Smooth muscle cell (in vitro differentiated cells): ENCODE measurements around the gene VPS37C. TPM values are rescaled to one million over a fixed set of nuclear protein-coding genes. Genes with fewer than 3 reads are reported as not detected.

Source experiments
- DNase-seq: peaks from one replicate; lab custom pipeline; 2025; ENCODE audit not compliant: unreplicated experiment; lab: John Stamatoyannopoulos, UW
- H2AFZ ChIP-seq: fragments of 200-600 bp; sonication (generic); 2 replicates; pipeline ENCODE4 v1.6.0; 2016; ENCODE audit warnings: antibody characterized with exemption, low read depth, mild to moderate bottlenecking
- H3F3A ChIP-seq: fragments of 200-600 bp; sonication (generic); 2 replicates; pipeline ENCODE4 v1.6.0; 2017; ENCODE audit warnings: antibody characterized with exemption, low read depth
- H3K27ac ChIP-seq: fragments of 200-600 bp; sonication (generic); 2 replicates; pipeline ENCODE4 v1.5.1; 2016; ENCODE audit warnings: low read depth, mild to moderate bottlenecking
- H3K27me3 ChIP-seq: fragments of 200-600 bp; sonication (generic); 2 replicates; pipeline ENCODE4 v1.6.1; 2016; ENCODE audit warnings: low read depth, mild to moderate bottlenecking
- H3K36me3 ChIP-seq: fragments of 200-600 bp; sonication (generic); 2 replicates; pipeline ENCODE4 v1.5.1; 2016; ENCODE audit warnings: low read depth
- H3K4me1 ChIP-seq: fragments of 200-600 bp; sonication (generic); 2 replicates; pipeline ENCODE4 v1.5.1; 2016; ENCODE audit warnings: low read depth
- H3K4me2 ChIP-seq: fragments of 200-600 bp; sonication (generic); 2 replicates; pipeline ENCODE4 v1.6.0; 2016; ENCODE audit warnings: mild to moderate bottlenecking
- H3K4me3 ChIP-seq: fragments of 200-600 bp; sonication (generic); 2 replicates; pipeline ENCODE4 v1.5.1; 2016; ENCODE audit warnings: mild to moderate bottlenecking
- H3K79me2 ChIP-seq: fragments of 200-600 bp; sonication (generic); 2 replicates; pipeline ENCODE4 v1.6.0; 2016; ENCODE audit warnings: low read depth, mild to moderate bottlenecking
- H3K9ac ChIP-seq: fragments of 200-600 bp; sonication (generic); 2 replicates; pipeline ENCODE4 v1.6.0; 2016; ENCODE audit warnings: low read depth
- H3K9me3 ChIP-seq: fragments of 200-600 bp; sonication (generic); replicated peaks from 2 replicates; pipeline ENCODE4 v1.5.1; 2016; ENCODE audit warnings: low read depth
- H4K20me1 ChIP-seq: fragments of 200-600 bp; sonication (generic); 2 replicates; pipeline ENCODE4 v1.6.0; 2016; ENCODE audit warnings: low read depth
- CTCF ChIP-seq: fragments of 200-600 bp; sonication (generic); IDR thresholded peaks from 2 replicates; pipeline ENCODE4 v1.5.1; 2017; ENCODE audit warnings: borderline replicate concordance, mild to moderate bottlenecking, antibody characterized with exemption; ENCODE audit not compliant: insufficient read depth, poor library complexity, severe bottlenecking
- WGBS: methylation state at CpG from one replicate; pipeline ENCODE4 v1.1.7; 2016; ENCODE audit warnings: low lambda C conversion rate; 5-methylcytosine and 5-hydroxymethylcytosine counted together
- polyA plus RNA-seq: library from polyadenylated mRNA; unstranded; fragments of >200 nt; fragmentation: Nextera tagmentation; extraction: Ambion mirVana; gene quantifications from 2 replicates; pipeline ENCODE4 v1.2.1, GENCODE V29; 2016
- total RNA-seq: library from RNA; depleted of rRNA; stranded (reverse); fragments of >200 nt; gene quantifications from 2 replicates; pipeline ENCODE4 v1.2.3, GENCODE V29; 2014

Gene VPS37C
- total and polyA plus RNA-seq, 2 experiments from 2014 or later = 8.8 to 15.4 TPM

- peaks cover 46% of the 10 kb centered on the region for H4K20me1 ChIP-seq
- H3F3A ChIP-seq = peaks cover 24% of the 10 kb centered on the region
- no peaks in the 10 kb centered on the region for H3K9me3 ChIP-seq
- 25% methylated on average over 2 of the region's 2 CpGs for WGBS
- H3K4me3 ChIP-seq = no peak overlapping the region
- peak overlapping the region; percentile 84 for H3K9ac ChIP-seq
- no peak overlapping the region for H2AFZ ChIP-seq
- no peak for TF ChIP-seq CTCF
- H3K36me3 ChIP-seq = no peaks in the 10 kb centered on the region
- no peak for DNase-seq
- peaks cover 81% of the 10 kb centered on the region for H3K79me2 ChIP-seq
- H3K27me3 ChIP-seq = no peaks in the 10 kb centered on the region
- H3K4me2 ChIP-seq = peak overlapping the region; percentile 69
- peaks cover 44% of the 10 kb centered on the region for H3K4me1 ChIP-seq
- peak overlapping the region; percentile 97 for H3K27ac ChIP-seq
Observed at GRCh38 chr11:61153593-61154095, 7.6 kb downstream of the VPS37C start.

GRCh38 chr11:61152816-61153592 lies 8.2 kb downstream of the VPS37C start:
- Histone ChIP-seq H2AFZ (no peak overlapping the region), H3K9me3 (no peaks in the 10 kb centered on the region), H3K4me2 (peak overlapping the region; percentile 69), H3K9ac (peak overlapping the region; percentile 84), H4K20me1 (peaks cover 52% of the 10 kb centered on the region), H3F3A (peaks cover 24% of the 10 kb centered on the region), H3K27me3 (no peaks in the 10 kb centered on the region), H3K4me1 (peaks cover 50% of the 10 kb centered on the region), H3K27ac (peak overlapping the region; percentile 97), H3K79me2 (peaks cover 84% of the 10 kb centered on the region), H3K4me3 (no peak overlapping the region), H3K36me3 (no peaks in the 10 kb centered on the region)
- WGBS = 50% methylated on average over 9 of the region's 9 CpGs
- no peak for DNase-seq
- no peak for TF ChIP-seq CTCF

GRCh38 chr11:61151545-61152252 lies 9.5 kb downstream of the VPS37C start:
- TF ChIP-seq CTCF = no peak
- no peaks in the 10 kb centered on the region for H3K36me3 ChIP-seq
- H3K9me3 ChIP-seq = no peaks in the 10 kb centered on the region
- H3K79me2 ChIP-seq = peaks cover 83% of the 10 kb centered on the region
- H4K20me1 ChIP-seq = peaks cover 65% of the 10 kb centered on the region
- peaks cover 24% of the 10 kb centered on the region for H3F3A ChIP-seq
- 81% methylated on average over 12 of the region's 12 CpGs for WGBS
- no peak overlapping the region for H3K4me2 ChIP-seq
- H3K4me3 ChIP-seq = no peak overlapping the region
- peaks cover 51% of the 10 kb centered on the region for H3K4me1 ChIP-seq
- H3K9ac ChIP-seq = no peak overlapping the region
- H3K27ac ChIP-seq = no peak overlapping the region
- no peaks in the 10 kb centered on the region for H3K27me3 ChIP-seq
- H2AFZ ChIP-seq = no peak overlapping the region
- no peak for DNase-seq
